COR-L47 (cell line): ENCODE data around the gene FOXL1.

ENCODE experiments used
- DNase-seq: peaks from one replicate; lab custom pipeline; 2025; lab: John Stamatoyannopoulos, UW

Gene FOXL1

DNA sequence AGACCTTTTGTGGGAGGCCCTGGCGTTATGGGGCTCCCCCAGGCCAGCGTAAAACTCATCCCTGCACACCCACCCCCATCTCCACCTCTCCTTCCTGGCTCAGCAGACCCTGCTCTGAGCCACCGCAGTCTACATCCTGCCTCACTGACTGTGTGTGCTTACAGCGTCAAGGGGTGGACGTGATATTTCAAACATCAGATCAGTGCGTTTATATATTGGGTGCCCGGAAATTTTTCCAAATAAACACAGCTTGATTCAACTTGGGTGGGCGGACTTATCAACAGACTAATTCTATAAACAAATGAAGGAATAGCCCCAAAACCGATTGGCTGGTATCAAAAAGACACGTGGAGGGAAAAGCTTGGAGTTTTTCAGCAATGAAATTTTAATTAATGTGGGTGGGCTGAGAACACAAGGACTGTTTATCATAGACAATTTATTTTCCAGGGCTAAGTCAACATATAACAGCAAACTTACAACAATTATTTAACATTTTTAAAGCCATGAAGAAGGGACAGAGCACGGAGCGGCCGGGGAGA is at the start of gene FOXL1:
FOXL1 (plus strand) TSS at position 489 of the 539 bp plus-strand sequence. CDS start 175 bp downstream, outside the sequence.
- DNase-seq: no peak

DNA sequence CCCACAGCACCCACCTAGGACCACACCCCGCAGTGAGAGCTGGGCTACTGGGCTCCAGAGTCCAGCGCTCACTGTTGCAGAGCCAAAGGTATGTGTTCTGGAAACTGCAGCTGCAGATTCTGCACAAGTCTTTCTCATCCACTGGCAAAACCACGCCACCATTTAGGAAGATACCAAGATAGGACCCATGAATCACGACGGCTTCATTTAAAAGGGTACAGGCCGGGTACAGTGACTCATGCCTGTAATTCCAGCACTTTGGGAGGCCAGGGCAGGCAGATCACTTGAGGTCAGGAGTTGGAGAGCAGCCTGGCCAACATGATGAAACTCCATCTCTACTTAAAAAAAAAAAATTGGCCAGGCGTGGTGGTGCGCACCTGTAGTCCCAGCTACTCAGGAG is 49.2 kb upstream of the FOXL1 start:
- DNase-seq: no peak

DNA sequence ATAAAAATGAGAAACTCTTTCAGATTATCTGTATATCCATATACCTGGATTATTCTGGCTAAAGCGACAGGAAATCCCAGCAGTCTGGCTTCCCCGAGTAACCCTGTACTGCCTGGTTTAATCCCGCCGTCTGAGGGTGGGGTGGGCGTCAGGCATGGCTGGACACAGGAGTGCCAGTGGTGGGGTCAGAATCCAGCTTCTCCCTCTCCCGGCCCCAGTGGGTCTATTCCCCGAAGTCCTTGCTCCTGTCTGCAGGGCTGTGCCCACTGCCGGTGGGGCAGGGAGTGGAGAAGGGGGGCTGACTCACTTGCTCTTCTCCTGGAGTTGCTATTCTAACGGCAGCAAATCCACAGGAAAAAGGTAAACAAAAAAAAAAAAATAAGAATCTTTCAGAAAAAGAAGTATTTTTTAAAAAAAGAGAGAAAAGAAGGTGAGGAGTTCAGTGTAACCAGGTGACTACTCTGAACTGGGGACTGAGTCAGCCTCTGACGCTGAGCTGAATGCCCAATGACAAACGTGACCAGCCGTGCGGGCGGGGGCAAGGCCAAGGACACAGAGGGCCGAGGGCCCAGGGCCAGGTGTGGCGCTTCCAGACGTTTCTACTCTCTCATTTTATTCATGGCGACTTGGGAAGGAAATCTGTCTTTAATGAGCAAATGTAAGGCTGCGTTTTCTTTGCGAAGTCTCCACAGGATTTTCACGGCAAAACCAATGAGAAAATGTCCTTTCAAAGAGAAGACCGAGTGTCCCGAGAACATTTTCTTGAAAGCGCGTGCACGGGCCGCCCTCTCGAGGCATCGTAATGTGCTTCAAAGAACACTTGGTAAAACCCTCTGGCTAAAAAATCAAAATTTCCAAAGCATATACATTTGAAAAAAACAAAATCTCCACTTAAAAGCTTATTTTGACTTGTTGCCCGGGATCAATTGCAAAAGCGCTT is 47.8 kb upstream of the FOXL1 start:
- no peak for DNase-seq

- DNase-seq: no peak
Observed at GRCh38 chr16:86531191-86531545, 47.2 kb upstream of the FOXL1 start.

- no peak for DNase-seq
Observed at GRCh38 chr16:86531641-86532525, 46.5 kb upstream of the FOXL1 start.

DNA sequence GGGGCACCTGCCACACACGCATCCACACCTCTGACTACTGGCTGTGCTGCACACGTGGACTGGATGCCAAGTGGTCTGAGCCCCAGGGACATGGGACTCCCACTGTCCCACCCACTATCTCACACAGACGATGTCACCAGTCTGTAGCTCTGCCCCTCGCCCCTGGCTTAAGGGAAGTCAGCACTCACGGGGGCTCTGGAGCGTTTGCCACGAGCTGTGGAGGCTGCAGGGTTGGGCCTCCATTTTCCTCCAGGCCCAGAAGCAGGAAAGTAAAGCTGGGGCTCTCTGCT is 45.9 kb upstream of the FOXL1 start:
- no peak for DNase-seq

DNA sequence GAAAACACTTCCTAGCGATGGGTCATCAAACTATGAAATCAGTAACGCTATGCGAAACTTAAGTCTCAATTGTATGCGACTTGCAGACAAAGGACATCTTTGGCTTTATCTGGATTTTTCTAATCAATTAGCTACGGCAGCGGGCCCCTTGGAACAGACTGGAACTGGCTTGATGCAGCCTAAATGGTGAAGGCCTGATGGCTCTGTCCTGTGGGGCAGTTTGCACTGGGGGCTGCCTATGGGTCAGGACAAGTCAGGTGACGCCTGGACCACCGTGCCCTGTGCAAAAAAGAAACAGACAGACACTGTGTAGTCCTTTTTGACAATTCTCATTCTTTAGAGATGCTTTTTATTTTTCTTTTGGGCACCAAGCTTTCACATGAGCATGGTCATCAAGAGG is 45.3 kb upstream of the FOXL1 start:
- DNase-seq: no peak

DNA sequence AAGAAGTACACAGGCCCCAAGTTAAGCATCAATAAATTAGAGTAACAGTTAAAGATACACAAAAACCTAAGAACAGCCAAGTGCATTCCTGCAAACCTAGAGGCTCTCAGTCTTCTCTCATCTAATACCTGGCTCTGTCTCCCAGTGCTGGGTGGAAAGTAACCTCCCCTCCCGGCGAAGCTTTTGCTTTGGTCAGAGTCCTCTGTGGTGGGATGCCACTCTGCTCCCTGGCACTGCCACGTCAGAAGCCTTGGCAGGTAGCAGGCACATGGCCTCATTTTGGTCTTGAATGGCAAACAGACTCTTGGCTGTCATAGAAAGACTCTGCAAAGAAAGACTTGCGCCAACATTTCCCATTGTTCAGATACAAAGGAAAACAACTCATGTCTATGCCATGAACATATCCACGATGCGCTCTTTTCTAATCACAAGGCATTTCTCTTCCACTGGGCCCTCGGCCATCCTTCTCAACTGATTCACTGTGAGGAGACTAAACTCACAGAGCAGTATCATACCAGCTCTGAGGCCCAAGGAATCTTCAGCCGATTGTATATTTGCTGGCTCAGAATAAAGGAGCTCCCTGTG is 44.5 kb upstream of the FOXL1 start:
- no peak for DNase-seq

DNA sequence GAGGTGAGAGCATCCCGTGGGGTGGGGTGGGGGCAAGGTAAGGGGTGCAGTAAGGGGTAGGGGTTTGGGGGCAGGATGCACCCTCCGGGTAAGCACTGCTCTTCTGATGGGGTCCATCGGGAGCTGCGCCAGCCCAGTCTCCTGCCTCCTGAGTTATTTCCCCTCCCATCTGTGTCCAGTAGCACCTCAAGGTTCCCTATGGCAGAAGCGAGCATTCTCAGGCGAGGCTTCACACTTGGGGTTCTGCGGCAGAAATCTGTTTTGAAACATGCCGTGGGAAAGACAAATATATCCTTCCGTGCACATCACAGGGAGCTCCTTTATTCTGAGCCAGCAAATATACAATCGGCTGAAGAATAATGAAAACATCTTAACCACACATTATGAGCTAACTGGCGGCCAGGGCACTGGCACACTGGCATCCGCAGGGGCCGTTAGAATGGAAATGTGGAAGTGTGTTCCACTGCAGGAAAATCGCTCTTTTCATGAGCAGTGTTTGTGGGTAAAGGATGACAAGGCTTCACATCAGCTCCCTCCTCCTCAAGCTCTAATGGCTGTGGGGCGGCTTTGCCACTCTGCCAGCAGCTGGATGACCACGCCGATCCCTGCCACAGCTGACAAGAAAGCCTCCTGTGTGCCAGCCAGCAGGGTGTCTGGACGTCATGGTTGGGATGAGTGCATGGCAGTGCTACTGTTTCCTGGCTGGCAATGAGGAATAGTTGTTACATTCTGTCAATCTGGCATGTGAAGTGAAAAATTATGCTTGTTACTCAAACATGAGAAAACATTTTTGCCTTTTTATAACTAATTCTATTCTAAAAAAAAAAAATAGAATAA is 43.4 kb upstream of the FOXL1 start:
- no peak for DNase-seq

DNA sequence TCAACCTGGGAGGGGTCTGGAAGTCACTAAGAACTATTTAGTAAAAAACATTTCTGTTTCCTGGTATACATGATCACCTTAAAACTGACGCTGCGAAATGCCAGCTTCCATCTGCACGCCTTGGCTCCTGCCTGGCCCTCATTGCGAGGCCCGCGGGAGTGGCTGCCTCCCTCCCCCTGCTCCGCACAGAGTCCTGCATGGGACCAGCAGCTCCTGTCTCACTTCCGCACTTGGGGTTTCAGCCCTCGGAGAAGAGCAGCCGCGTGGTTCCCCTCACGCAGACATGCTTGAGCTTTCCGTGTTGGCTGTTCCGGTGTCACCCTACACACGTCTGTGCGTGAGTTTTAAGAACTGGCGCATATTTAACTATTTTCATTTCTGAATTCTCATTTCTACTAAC is 41.7 kb upstream of the FOXL1 start:
- DNase-seq: no peak

GRCh38 chr16:86537486-86537885 is 40.9 kb upstream of the FOXL1 start:
- DNase-seq: no peak

DNA sequence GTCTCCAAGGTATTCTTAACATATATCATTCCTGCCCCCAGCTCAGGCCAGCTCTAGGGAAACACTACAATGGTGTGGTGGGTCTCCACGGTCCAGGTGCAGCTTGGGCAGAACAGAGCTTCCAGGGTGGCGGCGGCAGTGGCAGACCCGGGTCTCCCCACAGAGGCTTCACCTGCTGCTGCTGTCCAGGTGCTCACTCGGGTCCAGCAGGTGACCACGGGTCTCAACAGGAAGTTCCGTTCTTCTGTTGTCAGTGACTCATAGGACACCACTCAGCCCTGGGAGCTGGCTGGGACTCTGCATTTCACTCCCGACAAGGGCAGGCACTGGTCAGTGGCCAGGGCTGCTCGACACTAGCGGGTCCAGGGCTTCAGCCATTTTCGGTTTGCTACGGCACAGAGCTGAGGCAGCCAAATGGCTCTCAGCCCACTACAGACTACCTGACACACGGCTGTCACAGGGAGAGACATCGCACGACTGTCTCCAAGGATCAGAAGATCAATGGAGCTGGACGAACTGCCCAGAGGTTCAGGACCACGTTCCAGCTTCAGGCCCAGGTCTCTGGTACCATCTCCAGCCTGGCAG is 40.1 kb upstream of the FOXL1 start:
- no peak for DNase-seq

DNA sequence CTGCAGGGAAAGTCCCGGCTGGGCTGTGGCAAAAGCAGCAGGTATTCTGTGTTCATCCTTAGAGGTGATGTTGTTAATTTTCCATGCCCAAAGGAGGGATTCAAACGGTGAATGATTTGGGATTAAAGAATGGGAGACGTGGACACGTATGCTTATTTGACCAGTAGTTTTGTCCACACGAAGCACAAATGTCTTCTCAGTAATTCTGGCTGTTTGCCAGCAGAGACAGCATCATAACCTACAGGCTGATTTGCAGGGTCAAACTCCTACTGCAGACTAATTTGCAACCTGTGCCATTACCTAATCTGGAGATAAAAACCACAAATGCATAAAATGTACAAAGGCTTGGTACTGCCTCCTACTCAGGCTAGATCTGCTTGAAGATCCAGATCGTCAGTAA is 37.5 kb upstream of the FOXL1 start:
- DNase-seq: no peak

GRCh38 chr16:86541560-86541959 is 36.8 kb upstream of the FOXL1 start:
- DNase-seq: no peak

- no peak for DNase-seq
Observed at GRCh38 chr16:86542756-86543750, 35.3 kb upstream of the FOXL1 start.

DNA sequence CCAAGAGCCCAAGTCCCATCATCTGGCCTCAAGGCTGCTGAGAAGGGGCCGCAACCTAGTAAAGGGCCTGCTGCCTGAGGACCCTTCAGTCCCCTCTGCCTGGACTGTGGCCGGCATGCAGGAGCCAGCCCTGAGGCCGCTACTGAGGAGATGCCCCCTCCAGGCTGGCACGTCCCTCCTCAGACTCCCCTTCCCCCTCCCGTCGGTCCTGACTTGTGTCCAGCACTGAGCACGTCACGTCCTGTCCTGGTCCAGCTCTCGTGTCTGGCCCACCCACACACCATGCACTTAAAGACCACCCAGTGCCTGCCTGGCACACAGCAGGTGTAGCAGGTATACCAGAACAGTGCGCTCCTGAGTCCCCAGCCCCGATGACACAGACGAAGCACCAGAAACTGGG is 32.9 kb upstream of the FOXL1 start:
- DNase-seq: no peak

DNA sequence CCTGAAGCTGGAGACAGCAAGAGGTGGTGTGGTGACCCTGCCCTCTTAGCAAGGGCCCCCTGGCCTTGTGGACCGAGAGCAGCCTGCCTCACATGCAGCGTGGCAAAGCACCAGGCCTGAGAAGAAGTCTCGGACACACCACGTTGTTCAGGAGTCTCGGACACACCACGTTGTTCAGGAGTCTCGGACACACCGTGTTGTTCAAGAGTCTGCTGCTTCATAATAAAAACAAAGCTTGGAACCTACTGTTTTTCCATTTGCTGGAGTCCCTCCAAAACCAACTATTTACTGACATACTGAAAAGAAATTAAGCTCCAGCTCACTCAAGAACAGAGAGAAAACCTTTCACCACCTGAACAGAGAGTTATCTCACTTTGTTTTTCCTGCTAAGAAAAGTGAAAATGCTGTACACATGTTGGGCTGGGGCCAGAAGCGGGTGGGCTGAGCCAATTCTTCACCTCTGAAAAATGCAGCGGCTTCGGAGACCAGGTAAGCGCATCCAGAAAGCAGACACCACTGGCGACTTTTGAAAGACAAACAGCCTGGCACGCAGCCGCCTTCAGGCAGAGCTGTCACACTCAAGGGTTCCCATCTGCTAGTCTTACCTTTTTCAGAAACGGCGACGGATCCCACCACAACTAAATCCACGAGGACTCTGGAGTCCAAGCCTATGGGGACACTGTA is 32.3 kb upstream of the FOXL1 start:
- DNase-seq: no peak

DNA sequence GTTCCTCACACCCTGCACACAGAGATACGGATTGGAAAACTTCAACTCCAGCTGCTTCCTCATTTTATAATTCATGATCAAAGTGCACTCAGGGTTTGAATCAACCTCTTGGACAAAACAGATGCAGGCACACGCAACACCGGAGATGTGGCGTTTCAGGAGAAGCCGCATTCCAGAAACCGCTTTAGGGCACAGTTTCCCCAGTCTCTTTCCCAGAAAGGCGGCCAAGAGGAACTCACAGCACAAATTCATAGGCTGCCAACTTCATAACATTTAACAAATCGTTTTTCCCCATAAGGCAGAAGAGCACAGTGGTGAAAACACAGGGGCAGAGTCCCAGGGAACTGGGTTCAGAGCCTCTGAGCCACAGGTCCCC is 31.7 kb upstream of the FOXL1 start:
- no peak for DNase-seq

GRCh38 chr16:86547286-86547685 is 31.1 kb upstream of the FOXL1 start:
- no peak for DNase-seq
